Hematopoietic multipotent progenitor cell treated with erythropoietin and hydrocortisone succinate and interleukin-3 and kit ligand, for 8 days (in vitro differentiated cells): ENCODE results near the gene SERPINA9.
"Not testable (repeated sequence)": the region's sequence is repeated elsewhere in the genome, so short reads cannot be mapped to it uniquely, and the experiment has no call there.

ENCODE experiments used
- DNase-seq: peaks from one replicate; pipeline ENCODE4 v3.0.0-alpha.2; 2015

Gene SERPINA9, protein sequence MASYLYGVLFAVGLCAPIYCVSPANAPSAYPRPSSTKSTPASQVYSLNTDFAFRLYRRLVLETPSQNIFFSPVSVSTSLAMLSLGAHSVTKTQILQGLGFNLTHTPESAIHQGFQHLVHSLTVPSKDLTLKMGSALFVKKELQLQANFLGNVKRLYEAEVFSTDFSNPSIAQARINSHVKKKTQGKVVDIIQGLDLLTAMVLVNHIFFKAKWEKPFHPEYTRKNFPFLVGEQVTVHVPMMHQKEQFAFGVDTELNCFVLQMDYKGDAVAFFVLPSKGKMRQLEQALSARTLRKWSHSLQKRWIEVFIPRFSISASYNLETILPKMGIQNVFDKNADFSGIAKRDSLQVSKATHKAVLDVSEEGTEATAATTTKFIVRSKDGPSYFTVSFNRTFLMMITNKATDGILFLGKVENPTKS

DNA sequence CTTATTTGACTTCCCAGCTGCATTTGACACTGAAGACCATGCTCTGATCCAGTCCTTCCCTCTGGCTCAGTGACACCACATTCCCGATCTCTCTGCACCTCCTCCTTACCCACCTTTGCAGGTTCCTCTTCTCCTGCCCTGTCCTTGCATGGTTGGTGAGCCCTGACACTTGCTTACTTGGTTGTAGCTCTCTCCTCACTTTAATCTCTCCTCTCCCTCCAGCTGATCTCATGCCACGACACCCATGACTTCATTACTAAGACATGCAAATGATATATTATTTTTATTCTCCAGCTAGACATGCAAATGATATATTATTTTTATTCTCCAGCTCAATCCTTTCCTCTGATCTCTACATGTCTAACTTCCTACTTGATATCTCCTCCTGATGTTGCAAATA lies at the start of gene SERPINA9:
Gene SERPINA9, minus strand, starts transcription at position 175 of the 400 bp plus-strand sequence. CDS start 6,357 bp downstream, outside the sequence.
- no peak for DNase-seq

DNA sequence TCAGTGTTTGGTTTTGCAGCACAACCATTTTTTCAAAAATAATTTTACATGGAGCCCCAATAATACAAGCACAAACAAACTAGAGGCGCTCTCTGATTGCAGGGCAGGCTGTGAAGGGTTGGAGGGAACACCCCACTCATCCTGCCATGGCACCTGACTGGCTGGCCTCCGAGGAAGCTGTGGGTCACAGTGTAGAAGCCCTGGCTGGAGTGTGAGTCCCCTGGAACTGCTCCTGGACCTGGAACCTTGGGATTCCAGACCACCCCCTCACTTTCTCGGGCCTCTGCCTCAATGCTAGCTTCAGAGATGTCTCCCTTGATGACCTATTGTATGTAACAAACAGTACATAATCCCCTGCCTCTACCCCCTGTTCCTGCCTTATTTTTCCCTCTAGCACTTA lies 48.1 kb upstream of the SERPINA9 start:
- DNase-seq, result no peak

DNA sequence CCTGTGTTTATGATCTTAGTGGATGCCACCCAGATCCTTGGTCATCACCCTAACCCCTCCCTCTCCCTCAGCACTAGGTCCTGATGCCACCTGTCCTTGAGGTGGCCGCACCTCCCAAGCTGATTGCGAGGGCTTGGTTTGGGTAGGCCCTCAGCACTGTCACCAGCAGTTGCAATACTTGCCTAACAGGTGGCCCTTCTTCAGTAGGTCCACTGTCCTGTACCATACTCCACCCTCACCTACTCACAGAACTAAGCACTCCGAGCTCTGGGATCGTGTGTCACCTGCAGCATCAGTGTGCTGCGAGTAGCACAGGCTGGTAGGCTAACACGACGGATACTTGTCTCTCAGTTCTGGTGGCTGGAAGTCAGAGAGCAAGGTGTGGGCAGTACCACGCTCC lies 47.3 kb upstream of the SERPINA9 start:
- DNase-seq, result no peak

DNA sequence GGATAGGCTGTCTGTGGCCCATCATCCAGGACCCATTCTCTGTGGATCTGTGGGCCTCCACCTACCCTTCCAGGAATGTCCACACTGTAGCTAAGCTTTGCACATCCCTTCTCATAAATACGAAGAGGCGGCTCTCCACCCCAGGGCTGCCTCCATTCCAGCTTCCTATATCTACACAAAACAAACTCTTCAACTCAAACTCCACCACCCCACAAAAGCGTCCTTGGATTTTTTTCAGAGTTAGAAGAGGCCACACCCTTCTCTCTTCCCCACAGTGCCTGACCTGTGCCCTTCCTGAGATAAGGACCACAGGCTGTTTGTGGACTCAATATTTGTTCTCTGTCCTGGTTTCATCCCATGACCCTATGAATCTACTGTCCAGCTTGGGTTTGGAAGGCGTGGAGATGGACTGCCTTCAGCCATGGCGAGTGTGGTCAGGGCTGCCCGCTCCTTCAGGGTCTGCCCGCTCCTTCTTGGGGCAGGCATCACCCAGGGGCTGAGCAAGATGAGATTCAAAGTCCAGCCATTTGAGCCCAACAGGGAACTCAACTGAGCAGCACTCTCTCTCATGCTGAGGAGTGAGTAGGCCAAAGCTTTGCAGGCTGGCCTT lies 46.2 kb upstream of the SERPINA9 start:
- no peak for DNase-seq

DNA sequence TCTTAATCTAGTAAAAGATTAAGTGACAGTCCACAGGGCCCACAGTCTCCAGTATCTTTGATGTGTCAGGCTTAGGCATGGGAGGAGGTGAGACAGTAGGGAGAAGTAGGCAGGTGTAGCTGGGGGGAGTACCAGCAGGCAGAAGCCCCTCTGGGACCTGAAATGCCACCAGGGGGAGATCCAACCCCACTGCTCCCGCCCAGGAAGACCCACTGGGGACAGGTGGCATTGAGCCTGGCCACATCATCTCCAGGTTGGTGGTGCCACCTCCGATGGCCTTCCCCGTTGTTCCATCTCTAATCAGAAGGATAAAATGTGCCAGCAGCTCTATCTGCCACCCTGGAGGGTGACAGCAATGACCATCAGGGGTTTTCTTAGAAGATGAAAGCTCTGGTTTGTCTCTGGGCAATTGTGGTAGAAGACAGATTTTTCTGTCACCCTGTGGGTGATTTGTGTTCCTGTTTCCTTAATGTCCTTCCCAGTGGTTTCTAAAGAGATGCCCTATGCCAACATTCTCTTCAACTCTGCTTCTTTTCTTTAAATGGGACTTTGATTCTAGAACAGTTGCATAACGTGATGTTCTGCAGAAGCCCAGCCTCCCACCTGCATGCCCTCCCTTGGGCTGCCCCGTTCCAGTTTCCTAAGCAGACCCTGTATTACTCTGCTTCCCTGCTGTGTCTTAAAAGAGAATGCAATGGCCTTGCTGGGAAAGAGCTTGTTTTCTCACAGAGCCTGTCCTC lies 45.5 kb upstream of the SERPINA9 start:
- DNase-seq, result no peak

DNA sequence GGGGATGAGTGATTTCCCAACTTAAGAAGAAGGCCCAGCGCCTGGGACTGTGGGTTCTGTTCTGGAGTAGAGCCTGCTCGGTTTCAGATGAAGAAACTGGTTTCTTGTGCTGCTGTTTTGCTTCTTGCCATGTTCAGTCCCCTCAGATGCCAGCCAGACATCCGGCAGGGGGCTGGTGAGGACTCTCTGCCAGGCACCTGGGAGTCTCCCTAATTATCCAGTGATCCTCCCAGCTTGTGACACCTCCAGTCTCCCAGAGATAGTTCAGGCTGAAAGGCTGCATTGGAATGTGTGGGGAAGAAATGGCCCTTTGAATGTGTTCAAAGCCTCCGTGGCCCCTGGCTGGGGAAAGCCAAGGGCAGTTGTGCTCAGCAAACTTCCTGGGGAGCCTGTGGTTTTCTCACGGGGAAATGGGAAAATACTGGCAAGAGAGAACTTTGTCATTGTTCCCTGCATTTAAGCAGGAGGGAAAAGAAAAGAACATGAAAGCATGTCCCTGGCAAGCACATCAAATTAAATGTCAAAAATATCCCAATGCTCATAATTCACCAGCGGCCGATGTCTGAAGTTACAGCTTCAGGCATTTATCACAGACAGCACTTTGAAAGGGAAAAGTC lies 41.8 kb upstream of the SERPINA9 start:
- no peak for DNase-seq

DNA sequence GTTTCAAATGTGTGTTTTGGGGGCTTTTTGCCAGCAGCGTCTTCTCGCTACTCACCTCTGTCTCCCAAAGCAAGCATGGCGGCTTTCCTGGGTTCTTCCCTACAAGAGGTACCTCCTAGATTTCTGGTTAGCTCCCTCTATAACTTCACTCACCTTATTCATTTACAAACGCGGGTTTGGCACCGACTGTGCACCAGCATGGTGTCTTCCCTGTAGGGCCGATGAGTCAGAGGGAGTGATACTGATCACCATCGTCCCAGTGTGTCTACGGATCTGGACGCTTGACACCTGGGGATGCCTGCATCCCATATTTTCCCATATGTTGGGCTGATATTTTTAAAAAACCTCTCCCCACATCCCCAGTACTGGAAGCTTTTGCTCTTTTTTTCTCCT lies 41.2 kb upstream of the SERPINA9 start:
- no peak for DNase-seq

DNA sequence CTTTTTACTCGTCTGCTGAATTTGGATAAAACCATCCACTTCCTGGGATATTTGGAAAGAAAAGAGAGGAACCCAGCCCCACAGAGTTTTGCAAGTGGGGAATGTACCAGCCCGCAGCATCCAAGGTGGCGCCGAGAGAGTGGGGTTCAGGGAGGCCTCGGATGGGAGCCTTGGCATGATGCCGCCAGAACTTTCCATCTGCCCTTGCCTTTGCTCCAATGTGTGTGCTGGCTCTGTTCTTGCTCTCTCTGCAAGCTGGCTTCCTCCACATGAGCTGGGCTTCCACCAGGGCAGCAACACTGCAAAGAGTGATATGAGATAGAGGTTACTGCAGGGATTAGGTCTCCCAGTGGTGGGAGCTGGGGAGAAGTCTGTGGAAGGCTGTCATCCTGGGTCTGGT lies 39.9 kb upstream of the SERPINA9 start:
- DNase-seq, result no peak

DNA sequence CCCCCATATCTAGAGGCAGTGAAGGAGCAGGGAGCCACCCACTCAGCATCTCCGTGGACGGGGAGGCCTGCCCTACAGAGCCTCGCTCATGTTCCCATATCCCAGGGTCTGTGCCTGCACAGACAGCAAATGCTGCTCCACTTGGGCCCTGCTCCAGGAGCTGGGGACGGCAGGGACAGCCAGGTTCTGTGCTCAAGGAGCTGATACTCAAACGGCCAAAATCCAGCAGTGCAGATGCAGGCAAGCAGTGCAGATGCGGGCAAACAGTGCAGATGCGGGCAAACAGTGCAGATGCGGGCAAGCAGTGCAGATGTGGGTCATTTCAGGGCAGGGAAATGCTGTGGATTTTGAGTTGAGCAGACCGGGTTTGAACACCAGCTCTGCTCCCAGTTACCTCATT lies 39.4 kb upstream of the SERPINA9 start:
- no peak for DNase-seq

DNA sequence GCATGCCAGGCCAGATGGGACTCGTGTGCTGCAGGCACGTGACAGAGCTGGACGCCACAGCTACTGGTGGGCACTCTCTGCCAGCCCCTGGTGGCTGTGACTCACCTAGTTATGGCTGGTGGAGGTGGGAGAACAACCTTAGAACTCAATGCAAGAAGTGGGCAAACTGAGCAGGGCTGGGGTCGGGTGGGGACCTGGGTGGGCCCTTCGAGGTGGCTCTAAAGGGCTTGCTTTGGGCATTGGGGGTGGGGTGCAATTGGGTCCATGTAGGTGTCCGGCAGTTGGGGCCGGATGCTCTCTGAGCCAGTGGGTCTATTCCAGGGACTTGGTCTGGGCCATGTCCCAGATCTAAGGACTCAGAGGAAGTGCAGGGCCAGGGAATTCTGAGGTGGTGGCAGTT lies 38.4 kb upstream of the SERPINA9 start:
- no peak for DNase-seq

DNA sequence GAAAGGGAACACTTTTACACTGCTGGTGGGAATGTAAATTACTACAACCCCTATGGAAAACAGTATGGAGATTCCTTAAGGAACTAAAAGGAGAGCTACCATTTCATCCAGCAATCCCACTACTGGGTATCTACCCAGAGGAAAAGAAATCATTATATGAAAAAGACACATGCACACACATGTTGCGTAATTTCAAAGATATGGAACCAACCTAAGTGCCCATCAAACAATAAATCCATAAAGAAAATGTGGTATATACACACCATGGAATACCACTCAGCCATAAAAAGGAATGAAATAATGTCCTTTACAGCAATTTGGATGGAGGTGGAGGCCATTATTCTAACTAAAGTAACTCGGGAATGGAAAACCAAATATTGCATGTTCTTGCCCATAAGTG lies 34.5 kb upstream of the SERPINA9 start:
- not testable (repeated sequence) for DNase-seq

DNA sequence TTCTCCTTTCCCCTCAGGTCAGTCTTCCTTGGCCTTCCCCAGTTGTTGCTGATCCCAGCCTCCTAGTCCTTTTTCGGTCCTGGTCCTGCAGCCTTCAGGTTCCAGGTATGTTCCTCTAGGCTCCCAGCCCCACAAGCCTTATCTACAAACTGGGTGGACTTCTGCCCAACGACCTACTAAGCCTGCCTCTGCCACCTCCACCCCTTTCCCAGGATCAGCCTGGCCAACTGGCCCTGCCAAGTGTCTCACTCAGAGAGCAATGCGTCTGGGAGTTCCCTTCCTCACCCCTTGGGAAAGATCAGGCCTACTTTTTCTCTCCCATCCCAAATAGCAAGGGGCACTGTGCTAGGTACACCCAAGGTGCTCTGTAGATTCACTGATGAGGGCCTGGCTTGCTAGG lies 33.4 kb upstream of the SERPINA9 start, which contains the start of gene SERPINA12:
Gene SERPINA12, minus strand, starts transcription at position 114 of the 400 bp plus-strand sequence. CDS start 11,072 bp downstream, outside the sequence.
- DNase-seq, result no peak

DNA sequence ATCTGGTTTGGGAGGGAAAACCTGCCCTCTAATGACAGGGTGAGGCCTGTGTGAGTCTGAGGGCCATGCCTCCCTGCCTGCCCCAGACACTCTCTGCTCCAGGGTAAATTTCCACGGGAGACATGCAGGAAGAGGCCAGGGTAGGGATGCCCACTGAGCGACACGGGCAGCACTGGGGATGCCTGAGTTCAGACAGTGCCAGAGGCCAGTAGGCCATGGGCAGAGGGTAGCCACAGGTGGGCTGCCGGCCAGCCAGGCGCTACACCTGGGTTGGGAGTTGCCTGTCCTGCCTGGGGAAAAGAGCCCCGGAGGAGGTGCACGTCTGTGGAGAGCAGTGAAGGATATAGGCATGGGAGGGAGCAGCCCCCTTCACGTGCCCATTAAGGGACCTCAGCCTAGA lies 29.6 kb upstream of the SERPINA9 start:
- DNase-seq, result no peak

DNA sequence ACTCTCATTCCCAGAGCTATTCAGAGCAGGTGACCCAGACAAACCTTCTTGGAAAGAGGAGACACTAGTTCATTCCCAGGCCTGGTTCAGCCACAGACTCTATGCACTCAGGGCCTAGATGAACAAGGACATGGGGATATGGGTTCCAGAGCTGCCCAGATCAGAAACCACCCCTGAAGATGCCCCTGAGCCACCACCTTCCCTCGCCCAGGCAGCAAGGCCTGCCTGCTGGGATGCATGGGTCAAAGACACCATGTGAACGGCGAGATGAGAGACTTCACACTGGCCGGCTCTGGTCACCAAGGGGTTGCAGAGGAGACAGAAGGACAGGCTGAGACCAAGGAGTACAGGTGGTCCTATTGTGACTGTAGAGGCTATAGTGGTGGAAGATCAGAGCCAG lies 29.2 kb upstream of the SERPINA9 start:
- DNase-seq, result no peak

DNA sequence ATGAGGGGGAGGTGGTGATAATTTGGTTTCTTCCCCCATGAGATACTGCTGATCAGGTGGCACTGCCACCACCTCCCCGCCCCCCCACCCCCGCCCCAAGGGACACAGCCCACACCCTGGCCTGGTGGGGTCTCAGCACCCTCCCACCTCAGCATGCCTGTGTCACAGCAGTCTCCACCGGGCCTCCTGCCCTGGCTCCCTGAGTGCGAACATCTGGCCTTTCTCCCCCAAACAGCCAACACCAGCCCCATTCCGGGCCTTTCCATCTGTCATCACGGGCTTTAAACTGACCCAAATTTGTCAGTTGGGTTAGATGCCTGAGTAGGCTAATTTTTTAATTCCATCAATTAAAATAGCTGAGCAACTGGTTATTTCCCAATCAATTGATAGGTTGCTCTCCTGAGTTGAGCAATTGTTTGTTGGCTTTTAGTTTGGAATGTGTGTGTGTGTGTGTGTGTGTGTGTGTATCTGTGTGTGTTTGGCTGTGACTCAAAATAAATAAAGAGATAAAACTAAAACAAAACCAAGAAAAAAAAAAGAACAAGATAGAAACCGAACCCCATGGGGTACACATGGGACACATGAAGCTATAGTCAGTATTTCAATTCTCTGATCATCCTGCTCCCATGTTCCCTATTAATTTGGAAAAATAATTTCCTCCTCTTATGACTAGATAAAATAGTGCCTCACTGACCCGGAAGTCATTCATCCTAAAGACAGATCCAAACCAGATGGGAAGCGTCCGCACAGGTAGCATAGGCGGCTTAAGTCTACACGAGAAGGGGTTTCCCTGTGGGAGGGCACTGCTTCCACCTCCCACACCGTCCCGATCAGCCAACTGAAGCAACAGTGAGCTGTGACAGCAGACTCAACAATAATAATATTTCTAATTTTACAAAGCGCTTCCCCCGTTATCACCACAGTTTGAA lies 25.9 kb upstream of the SERPINA9 start:
- DNase-seq, result no peak

DNA sequence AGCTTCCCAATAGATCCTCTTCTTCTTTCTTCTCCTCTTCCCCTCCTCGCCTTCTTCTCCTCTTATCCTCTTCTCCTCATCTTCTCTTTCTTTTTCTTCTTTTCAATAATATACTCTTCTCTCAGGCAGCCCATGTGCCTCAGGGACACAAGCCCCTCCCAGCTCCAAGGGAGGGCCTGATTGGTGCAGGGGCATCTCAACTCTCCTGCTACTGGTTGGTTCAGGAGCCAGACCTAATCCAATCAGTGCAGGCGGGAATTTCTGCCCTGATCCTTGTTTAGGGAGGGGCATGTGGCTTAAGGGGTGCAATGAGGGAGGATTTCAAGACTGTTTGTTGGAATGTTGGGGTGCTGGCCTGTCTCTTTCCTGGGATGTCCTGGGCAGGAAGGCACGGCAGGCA lies 24.3 kb upstream of the SERPINA9 start:
- DNase-seq, result no peak

DNA sequence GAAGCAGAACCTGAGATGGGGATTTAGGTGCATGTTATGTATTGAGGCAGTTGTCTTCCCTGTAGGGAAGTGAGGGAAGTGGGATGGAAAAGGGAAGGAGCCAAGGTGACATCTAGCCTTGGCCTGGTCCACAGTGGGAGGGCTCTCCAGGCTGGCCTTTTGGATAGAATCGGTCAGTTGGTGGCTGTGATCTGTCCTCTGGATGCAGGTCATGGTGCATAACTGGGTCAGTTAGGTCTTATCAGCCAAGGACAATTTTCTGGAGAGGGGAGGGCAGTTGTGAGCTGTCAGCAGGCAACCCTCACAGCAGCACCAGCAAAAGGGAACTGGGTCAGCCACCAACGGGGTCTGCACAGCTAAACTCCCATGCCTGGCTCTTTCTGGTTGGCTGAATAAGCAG lies 23.7 kb upstream of the SERPINA9 start:
- no peak for DNase-seq

DNA sequence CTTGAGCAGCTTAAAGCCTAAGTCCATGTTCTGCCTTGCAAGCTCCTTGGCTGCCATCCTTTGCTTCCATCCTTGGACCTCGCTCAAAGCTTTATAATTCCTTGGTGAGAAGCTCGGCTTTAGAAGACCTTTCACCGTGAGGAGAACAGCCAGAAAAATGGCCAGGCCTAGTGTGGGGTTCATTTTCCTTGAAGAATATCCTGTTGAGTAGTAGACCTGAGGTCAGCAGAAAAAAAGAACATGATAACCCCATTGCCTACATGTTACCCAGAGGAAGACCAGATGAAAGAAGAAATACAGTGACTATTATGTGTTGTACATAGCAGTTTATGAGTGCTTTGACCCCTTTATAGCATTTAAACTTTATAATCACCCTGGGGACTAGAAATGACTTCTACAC lies 22.2 kb upstream of the SERPINA9 start:
- DNase-seq, result no peak

DNA sequence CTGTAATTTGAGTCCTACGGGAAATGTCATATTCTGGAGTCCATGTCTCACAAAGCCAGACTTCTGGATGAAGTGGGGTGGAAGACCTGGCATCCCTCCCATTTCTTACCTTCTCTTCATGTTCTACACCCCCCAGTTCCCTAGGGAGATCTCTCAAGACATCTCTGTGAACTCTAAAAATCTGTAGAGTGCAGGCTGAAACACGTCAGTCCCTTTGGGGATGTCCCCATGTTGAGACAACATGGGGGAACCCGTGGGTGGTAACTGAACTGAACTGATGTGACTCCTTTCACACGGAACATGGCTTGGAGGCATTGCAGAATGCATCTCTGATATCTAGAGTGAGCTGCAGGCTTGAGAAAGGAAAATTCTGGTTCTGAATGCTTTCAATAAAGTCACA lies 18.1 kb upstream of the SERPINA9 start:
- DNase-seq, result no peak

DNA sequence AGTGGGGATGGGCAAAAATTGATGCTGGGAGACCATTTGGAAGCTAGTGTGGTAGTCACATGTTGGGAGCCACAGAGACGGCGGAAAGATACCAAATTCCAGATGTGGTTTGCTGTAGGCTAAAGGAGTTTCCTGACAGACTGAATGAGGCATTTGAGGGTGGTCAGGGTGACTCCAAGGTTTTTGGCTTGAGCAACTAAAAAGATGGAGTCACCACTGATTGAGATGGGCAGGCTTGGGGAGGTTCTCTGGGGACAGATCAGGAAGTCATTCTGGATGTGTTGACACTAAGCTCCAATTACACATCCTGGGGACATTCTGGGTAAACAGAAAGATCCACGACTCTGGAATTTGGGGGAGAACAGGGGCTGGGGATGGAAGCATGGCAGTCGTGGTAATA lies 15.5 kb upstream of the SERPINA9 start:
- DNase-seq, result no peak

DNA sequence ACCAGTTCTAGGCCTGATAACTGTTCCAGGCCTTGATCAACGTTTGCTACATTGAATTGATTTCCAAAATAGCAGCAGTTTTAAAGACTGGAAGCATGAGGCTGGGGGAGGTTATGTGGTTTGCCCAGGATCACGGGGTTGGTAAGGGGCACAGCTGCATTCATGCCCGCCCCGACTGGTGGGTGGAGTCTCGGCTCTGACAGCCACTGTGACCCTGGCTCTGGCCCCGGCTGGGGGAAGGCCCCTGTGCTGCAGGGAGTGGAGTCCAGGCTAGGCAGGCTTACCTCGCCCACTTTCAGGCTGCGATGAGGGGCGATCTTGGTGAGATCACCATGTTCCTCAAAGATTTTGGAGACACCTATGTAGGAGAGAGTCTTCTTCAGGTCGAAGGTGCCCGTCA lies 13.3 kb upstream of the SERPINA9 start:
- no peak for DNase-seq

DNA sequence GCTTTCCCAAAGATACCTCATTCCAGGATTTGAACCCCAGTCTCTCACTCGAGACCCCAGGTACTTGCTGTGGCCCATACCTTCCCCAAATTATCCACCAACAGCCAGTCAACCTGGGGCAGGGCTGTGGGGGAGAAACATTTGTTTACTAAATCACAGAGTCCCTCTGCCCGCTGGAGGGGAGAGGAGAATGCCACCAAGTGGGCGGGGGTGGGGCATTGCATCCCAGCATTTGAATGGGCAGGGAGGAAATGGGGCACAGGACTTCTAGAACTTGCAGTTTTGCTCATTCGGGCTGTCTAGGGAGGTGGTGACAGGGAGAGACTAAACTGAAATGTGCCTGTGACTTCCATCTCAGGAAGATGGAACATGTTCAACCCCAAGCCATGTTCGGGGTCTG lies 10.9 kb upstream of the SERPINA9 start:
- DNase-seq, result no peak
